ENCODE results near the gene KIDINS220.

DNA sequence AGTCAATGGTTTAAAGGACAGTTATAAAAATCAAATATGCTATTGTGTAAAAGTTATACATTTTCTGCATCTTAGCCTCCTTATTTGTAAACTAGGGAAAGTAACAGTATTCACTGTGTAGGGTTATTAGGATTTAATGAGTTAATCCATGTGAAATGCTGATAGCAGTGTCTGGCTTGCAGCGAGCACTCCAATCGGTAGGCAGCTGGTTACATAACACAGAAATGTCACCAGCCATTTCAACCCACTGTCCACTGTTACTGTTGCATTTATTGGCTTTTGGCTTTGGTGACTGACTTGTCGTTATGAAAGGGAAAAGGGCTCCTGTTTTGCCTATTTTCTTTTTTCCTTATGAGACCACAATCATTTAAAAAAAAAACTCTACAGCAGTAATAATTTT lies 116.7 kb downstream of the KIDINS220 start:
- no peak for TF ChIP-seq SRSF9 (IDR thresholded peaks at IDR 0.05; ENCODE audit: borderline replicate concordance, insufficient read depth, low read depth, low read length, poor library complexity, severe bottlenecking)
- no peak for TF ChIP-seq ZNF562 (CRISPR knock-in tag; IDR thresholded peaks at IDR 0.05; ENCODE audit: borderline replicate concordance)
- TF ChIP-seq MXD4 (CRISPR knock-in tag; IDR thresholded peaks at IDR 0.05): no peak
- TF ChIP-seq ZSCAN29 (CRISPR knock-in tag; conservative IDR thresholded peaks at IDR 0.05): no peak
- TF ChIP-seq, protein P1, sequence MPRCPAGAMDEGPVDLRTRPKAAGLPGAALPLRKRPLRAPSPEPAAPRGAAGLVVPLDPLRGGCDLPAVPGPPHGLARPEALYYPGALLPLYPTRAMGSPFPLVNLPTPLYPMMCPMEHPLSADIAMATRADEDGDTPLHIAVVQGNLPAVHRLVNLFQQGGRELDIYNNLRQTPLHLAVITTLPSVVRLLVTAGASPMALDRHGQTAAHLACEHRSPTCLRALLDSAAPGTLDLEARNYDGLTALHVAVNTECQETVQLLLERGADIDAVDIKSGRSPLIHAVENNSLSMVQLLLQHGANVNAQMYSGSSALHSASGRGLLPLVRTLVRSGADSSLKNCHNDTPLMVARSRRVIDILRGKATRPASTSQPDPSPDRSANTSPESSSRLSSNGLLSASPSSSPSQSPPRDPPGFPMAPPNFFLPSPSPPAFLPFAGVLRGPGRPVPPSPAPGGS (CRISPR knock-in tag; IDR thresholded peaks at IDR 0.05): no peak

Measured in HepG2 (cell line).